AML-193 (cell line): ENCODE data around the gene RBM20.
A peak's percentile ranks its signal among the peaks of the same experiment; 100 is the strongest.

Experiments used
- DNase-seq, 2 experiments: peaks; one replicate each; lab custom pipeline; 2025; lab: John Stamatoyannopoulos, UW

RBM20 gene

GRCh38 chr10:110676016-110676415, 31.9 kb downstream of the RBM20 start:
- no peak for DNase-seq

- no peak for DNase-seq
These were observed 35.5 kb downstream of the RBM20 start for GRCh38 chr10:110679486-110680272.

- DNase-seq = no peak
These were observed 36.3 kb downstream of the RBM20 start for GRCh38 chr10:110680273-110681020.

GRCh38 chr10:110681023-110681681, 37.0 kb downstream of the RBM20 start:
- peak in 1 of 2 experiments; percentile 18 for DNase-seq

GRCh38 chr10:110682348-110682747, 38.2 kb downstream of the RBM20 start:
- DNase-seq = no peak

- DNase-seq = no peak
These were observed 40.8 kb downstream of the RBM20 start for GRCh38 chr10:110684800-110685446.

GRCh38 chr10:110686047-110686446, 41.9 kb downstream of the RBM20 start:
- no peak for DNase-seq

- no peak for DNase-seq
These were observed 42.8 kb downstream of the RBM20 start for GRCh38 chr10:110686949-110687348.

GRCh38 chr10:110687400-110687799, 43.3 kb downstream of the RBM20 start:
- DNase-seq = no peak

- DNase-seq = no peak
These were observed 47.0 kb downstream of the RBM20 start for GRCh38 chr10:110691139-110691538.

- no peak for DNase-seq
These were observed 50.1 kb downstream of the RBM20 start for GRCh38 chr10:110694263-110694662.

GRCh38 chr10:110694820-110695538, 50.8 kb downstream of the RBM20 start:
- no peak for DNase-seq

- no peak for DNase-seq
These were observed 51.4 kb downstream of the RBM20 start for GRCh38 chr10:110695539-110695886.

GRCh38 chr10:110696436-110696835, 52.3 kb downstream of the RBM20 start:
- no peak for DNase-seq

- no peak for DNase-seq
These were observed 54.2 kb downstream of the RBM20 start for GRCh38 chr10:110698340-110698739.

- DNase-seq = no peak
These were observed 54.7 kb downstream of the RBM20 start for GRCh38 chr10:110698782-110699201.

GRCh38 chr10:110699859-110700468, 55.8 kb downstream of the RBM20 start:
- DNase-seq = no peak

- DNase-seq = no peak
These were observed 56.9 kb downstream of the RBM20 start for GRCh38 chr10:110700947-110701616.

- DNase-seq = no peak
These were observed 57.5 kb downstream of the RBM20 start for GRCh38 chr10:110701617-110701971.

- DNase-seq = no peak
These were observed 59.9 kb downstream of the RBM20 start for GRCh38 chr10:110704070-110704469.
